Activated CD4-positive, alpha-beta memory T cell treated with anti-CD3 and anti-CD28 coated beads, Interleukin-2, amount 10 ng/mL, durations not matched to agents 7 days and 5 days (primary cell): ENCODE results near the gene CHST8. TPM values are rescaled to one million over a fixed set of nuclear protein-coding genes. Genes with fewer than 3 reads are reported as not detected.
"Not testable (repeated sequence)": the region's sequence is repeated elsewhere in the genome, so short reads cannot be mapped to it uniquely, and the experiment has no call there.

Source experiments
- CTCF ChIA-PET: fragments of 350-600 bp; sonication (Branson Sonifier 250); formaldehyde crosslinking; loops from one replicate; lab custom pipeline; 2021; ENCODE audit warnings: antibody characterized with exemption, inconsistent platforms; lab: Charles Lee
- POLR2A ChIA-PET: fragments of 350-600 bp; sonication (Branson Sonifier 250); formaldehyde crosslinking; loops from one replicate; lab custom pipeline; 2021; ENCODE audit warnings: antibody characterized with exemption; lab: Charles Lee
- DNase-seq: peaks from one replicate; pipeline ENCODE4 v3.0.0-alpha.2; 2020
- H3K27ac Mint-ChIP-seq: one replicate; pipeline ENCODE4 v1.8.0; 2021; ENCODE audit warnings: mild to moderate bottlenecking, mixed read lengths
- H3K27me3 Mint-ChIP-seq: one replicate; pipeline ENCODE4 v1.8.0; 2021; ENCODE audit warnings: mixed read lengths
- H3K36me3 Mint-ChIP-seq: one replicate; pipeline ENCODE4 v1.8.0; 2021; ENCODE audit warnings: low read depth, mixed read lengths
- H3K4me1 Mint-ChIP-seq: one replicate; pipeline ENCODE4 v1.8.0; 2021; ENCODE audit warnings: mixed read lengths
- H3K4me3 Mint-ChIP-seq: one replicate; pipeline ENCODE4 v1.8.0; 2021; ENCODE audit warnings: mild to moderate bottlenecking, mixed read lengths
- H3K9me3 Mint-ChIP-seq: one replicate; pipeline ENCODE4 v1.8.0; 2021; ENCODE audit warnings: mixed read lengths
- total RNA-seq, 2 experiments: library from RNA; stranded (reverse); gene quantifications; one replicate each; pipeline ENCODE4 v1.2.3, GENCODE V29; 2021

Gene CHST8
- total RNA-seq, 2 experiments from 2014 or later: not detected

GRCh38 chr19:33688171-33688992, 66.6 kb downstream of the CHST8 start:
- Mint-ChIP-seq H3K4me3 (no peak overlapping the region), H3K36me3 (no peaks in the 10 kb centered on the region), H3K4me1 (no peaks in the 10 kb centered on the region), H3K27me3 (peaks cover 5% of the 10 kb centered on the region), H3K27ac (no peak overlapping the region), H3K9me3 (no peaks in the 10 kb centered on the region)
- ChIA-PET POLR2A (no interaction called here), CTCF (no interaction called here)
- DNase-seq: no peak

GRCh38 chr19:33689138-33689746, 67.5 kb downstream of the CHST8 start:
- no peak overlapping the region for H3K4me3 Mint-ChIP-seq
- ChIA-PET CTCF (no interaction called here), POLR2A (no interaction called here)
- H3K4me1 Mint-ChIP-seq: no peaks in the 10 kb centered on the region
- no peaks in the 10 kb centered on the region for H3K9me3 Mint-ChIP-seq
- peaks cover 2% of the 10 kb centered on the region for H3K27me3 Mint-ChIP-seq
- no peak for DNase-seq
- H3K36me3 Mint-ChIP-seq: no peaks in the 10 kb centered on the region
- H3K27ac Mint-ChIP-seq: no peak overlapping the region

- Mint-ChIP-seq H3K36me3 (no peaks in the 10 kb centered on the region), H3K27ac (no peak overlapping the region), H3K4me1 (no peaks in the 10 kb centered on the region), H3K27me3 (no peaks in the 10 kb centered on the region), H3K4me3 (no peak overlapping the region), H3K9me3 (no peaks in the 10 kb centered on the region)
- ChIA-PET CTCF (no interaction called here), POLR2A (no interaction called here)
- no peak for DNase-seq
These were observed 68.1 kb downstream of the CHST8 start for GRCh38 chr19:33689868-33690267.

GRCh38 chr19:33690378-33691029, 68.8 kb downstream of the CHST8 start:
- H3K36me3 Mint-ChIP-seq: no peaks in the 10 kb centered on the region
- CTCF ChIA-PET: no interaction called here
- no peaks in the 10 kb centered on the region for H3K27me3 Mint-ChIP-seq

GRCh38 chr19:33691030-33691427, 69.3 kb downstream of the CHST8 start:
- CTCF ChIA-PET: no interaction called here
- Mint-ChIP-seq H3K4me1 (no peaks in the 10 kb centered on the region), H3K27ac (no peak overlapping the region), H3K27me3 (no peaks in the 10 kb centered on the region), H3K4me3 (no peak overlapping the region), H3K36me3 (no peaks in the 10 kb centered on the region), H3K9me3 (no peaks in the 10 kb centered on the region)
- DNase-seq: no peak
- POLR2A ChIA-PET: no interaction called here

More at GRCh38 chr19:33690378-33691029, 68.8 kb downstream of the CHST8 start:
- Mint-ChIP-seq H3K27ac (no peak overlapping the region), H3K4me1 (no peaks in the 10 kb centered on the region), H3K4me3 (no peak overlapping the region), H3K9me3 (no peaks in the 10 kb centered on the region)
- no peak for DNase-seq
- POLR2A ChIA-PET: no interaction called here

GRCh38 chr19:33691736-33692135, 70.0 kb downstream of the CHST8 start:
- Mint-ChIP-seq H3K27ac (no peak overlapping the region), H3K4me1 (no peaks in the 10 kb centered on the region), H3K4me3 (no peak overlapping the region), H3K36me3 (no peaks in the 10 kb centered on the region), H3K27me3 (no peaks in the 10 kb centered on the region), H3K9me3 (no peaks in the 10 kb centered on the region)
- CTCF ChIA-PET: no interaction called here
- DNase-seq: no peak
- POLR2A ChIA-PET: no interaction called here

GRCh38 chr19:33693678-33694077, 71.9 kb downstream of the CHST8 start:
- no peak for DNase-seq
- Mint-ChIP-seq H3K27ac (no peak overlapping the region), H3K36me3 (no peaks in the 10 kb centered on the region), H3K9me3 (no peaks in the 10 kb centered on the region), H3K4me3 (no peak overlapping the region), H3K27me3 (no peaks in the 10 kb centered on the region), H3K4me1 (no peaks in the 10 kb centered on the region)
- CTCF ChIA-PET: no interaction called here
- POLR2A ChIA-PET: no interaction called here

- DNase-seq, H3K9me3 Mint-ChIP-seq, H3K4me1 Mint-ChIP-seq, H3K36me3 Mint-ChIP-seq, H3K27ac Mint-ChIP-seq, H3K4me3 Mint-ChIP-seq, POLR2A ChIA-PET, H3K27me3 Mint-ChIP-seq: not testable (repeated sequence)
- CTCF ChIA-PET: interaction anchor here (1.1 kb wide), 1 partner anchor 82 kb away, joined by 3 read pairs; no protein-coding TSS in a partner anchor
These were observed 73.8 kb downstream of the CHST8 start for GRCh38 chr19:33695547-33695946.

GRCh38 chr19:33697766-33698165, 76.0 kb downstream of the CHST8 start:
- DNase-seq: no peak
- CTCF ChIA-PET: no interaction called here
- no peak overlapping the region for H3K4me3 Mint-ChIP-seq
- H3K4me1 Mint-ChIP-seq: no peaks in the 10 kb centered on the region
- H3K36me3 Mint-ChIP-seq: no peaks in the 10 kb centered on the region
- no peaks in the 10 kb centered on the region for H3K9me3 Mint-ChIP-seq
- POLR2A ChIA-PET: no interaction called here
- no peak overlapping the region for H3K27ac Mint-ChIP-seq
- no peaks in the 10 kb centered on the region for H3K27me3 Mint-ChIP-seq

GRCh38 chr19:33698576-33699435, 77.1 kb downstream of the CHST8 start:
- CTCF ChIA-PET: no interaction called here
- Mint-ChIP-seq H3K4me3 (no peak overlapping the region), H3K9me3 (no peaks in the 10 kb centered on the region), H3K27ac (no peak overlapping the region), H3K36me3 (no peaks in the 10 kb centered on the region), H3K4me1 (no peaks in the 10 kb centered on the region), H3K27me3 (no peaks in the 10 kb centered on the region)
- DNase-seq: no peak
- POLR2A ChIA-PET: no interaction called here

- H3K36me3 Mint-ChIP-seq: no peaks in the 10 kb centered on the region
- CTCF ChIA-PET: no interaction called here
- no peak overlapping the region for H3K4me3 Mint-ChIP-seq
- no peak overlapping the region for H3K27ac Mint-ChIP-seq
- POLR2A ChIA-PET: no interaction called here
- DNase-seq: no peak
- H3K9me3 Mint-ChIP-seq: no peaks in the 10 kb centered on the region
- no peaks in the 10 kb centered on the region for H3K27me3 Mint-ChIP-seq
- H3K4me1 Mint-ChIP-seq: no peaks in the 10 kb centered on the region
These were observed 78.1 kb downstream of the CHST8 start for GRCh38 chr19:33699754-33700407.

- CTCF ChIA-PET: no interaction called here
- Mint-ChIP-seq H3K36me3 (no peaks in the 10 kb centered on the region), H3K27ac (no peak overlapping the region), H3K27me3 (no peaks in the 10 kb centered on the region), H3K4me1 (no peaks in the 10 kb centered on the region), H3K9me3 (no peaks in the 10 kb centered on the region), H3K4me3 (no peak overlapping the region)
- POLR2A ChIA-PET: no interaction called here
- no peak for DNase-seq
These were observed 78.8 kb downstream of the CHST8 start for GRCh38 chr19:33700408-33701013.
